Measurements from ENCODE around the gene BNC2. TPM values are rescaled to one million over a fixed set of nuclear protein-coding genes. Genes with fewer than 3 reads are reported as not detected.

BNC2 gene
- total and polyA plus RNA-seq, 2 of the 4 experiments (the other 2 are of a cell fraction) = 15.5 to 45.2 TPM

DNA sequence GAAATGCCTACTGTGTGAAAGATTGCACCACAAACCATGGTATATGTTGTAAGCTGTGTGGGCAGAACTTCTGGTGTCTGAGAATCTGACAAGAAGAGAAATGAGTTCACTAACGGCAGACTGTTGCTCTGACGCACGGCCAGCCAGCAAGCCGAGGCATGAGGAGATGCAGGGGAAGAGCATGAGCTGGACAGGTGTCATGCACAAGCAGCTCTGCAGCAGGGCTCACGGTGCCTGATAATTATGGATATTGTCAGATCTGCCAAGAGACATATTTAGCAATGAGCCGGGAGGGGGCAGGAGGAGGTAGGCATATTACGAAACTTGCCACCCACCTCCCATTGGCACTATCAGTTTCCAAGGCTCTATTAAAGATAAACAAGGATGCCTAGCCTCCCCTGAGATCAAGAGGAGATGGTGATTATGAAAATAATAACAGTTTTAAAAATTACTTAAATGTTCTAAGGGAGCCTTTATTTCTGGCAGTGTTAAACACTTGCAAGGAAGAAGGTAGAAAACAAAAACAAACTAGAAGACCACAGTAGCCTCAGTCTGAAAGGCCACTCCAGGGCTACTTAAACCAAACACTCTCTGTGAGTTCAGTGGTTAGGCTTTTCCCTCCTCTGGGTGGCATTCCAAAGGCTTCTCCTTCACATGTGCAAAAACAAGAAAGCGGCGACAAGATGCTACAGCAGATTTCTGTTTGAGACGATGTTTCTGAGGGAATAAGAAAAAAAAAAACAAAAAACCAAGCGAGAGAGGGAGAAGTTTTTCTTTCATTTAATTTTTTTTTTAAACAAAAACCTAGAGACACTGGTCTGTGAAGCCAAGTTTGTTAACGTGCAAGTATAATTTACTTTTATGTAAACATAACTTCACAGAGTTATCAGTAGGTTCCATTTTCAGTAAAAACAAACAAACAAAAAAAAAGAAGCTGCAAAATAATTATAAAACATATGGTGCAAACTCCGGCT, 339.5 kb downstream of the BNC2 start:
- no peak overlapping the region for H3K4me2 ChIP-seq (ENCODE audit: low read depth, low read length)
- DNase-seq (peak; percentile 61), ATAC-seq (ENCODE audit: low read depth) (peak; percentile 57)
- H3K27ac ChIP-seq (ENCODE audit: insufficient read depth, low read length) = peak overlapping the region; percentile 38; the same call in 1 of the 2 replicates
- peak overlapping the region; percentile 64 for H3K18ac ChIP-seq (ENCODE audit: low read depth, low read length)
- H3K4me3 ChIP-seq (ENCODE audit: insufficient read depth, low read depth, low read length) = no peak overlapping the region
- H3K4ac ChIP-seq (ENCODE audit: low read depth, low read length) = peak overlapping the region; percentile 19; the same call in 1 of the 2 replicates
- H4K8ac ChIP-seq (ENCODE audit: low read depth in 2 of 2, low read length in 2 of 2) = no peak overlapping the region
- peaks cover 9% of the 10 kb centered on the region for H3K9me1 ChIP-seq (ENCODE audit: insufficient read depth, low read length)
- in situ Hi-C loops (cut with MboI; ENCODE audit: low sequenced_read_pairs) (no loop called here), intact Hi-C loops (cut with micrococcal nuclease) (loop anchor here (10.0 kb wide), 1 partner anchor 934 kb away; no protein-coding TSS in a partner anchor), dilution Hi-C loops (cut with HindIII; ENCODE audit: low sequenced_read_pairs, unreplicated experiment) (no loop called here)
- no TSS peak for BruUV-seq (replicated peaks)
- H3K23ac ChIP-seq (ENCODE audit: low read depth, low read length) = no peak overlapping the region
- H3K9me3 ChIP-seq (ENCODE audit: control insufficient read depth, insufficient read depth, low read length) = no peaks in the 10 kb centered on the region
- peaks cover 11% of the 10 kb centered on the region for H3K4me1 ChIP-seq (ENCODE audit: control insufficient read depth, insufficient read depth, low read length)
- CTCF ChIA-PET = no interaction called here
- peak overlapping the region; percentile 65 for H3K14ac ChIP-seq (replicated peaks; ENCODE audit: low read depth, low read length)
- POLR2A ChIA-PET (ENCODE audit: unreplicated experiment) = interaction anchor here (0.6 kb wide), 1 partner anchor 337 kb away, joined by 3 read pairs; no protein-coding TSS in a partner anchor
- no peaks in the 10 kb centered on the region; the same call in 1 of the 2 replicates for H3K36me3 ChIP-seq (ENCODE audit: control insufficient read depth, insufficient read depth, low read length)
- WGBS, 2 experiments (ENCODE audit: extremely low coverage in 2 of 2, insufficient read length in 1 of 2) = 46% methylated on average over 4 of the region's 13 CpGs; no CpG with 5 or more reads in 1 of the 2 experiments
- H2AK9ac ChIP-seq (replicated peaks; ENCODE audit: low read depth, low read length, poor library complexity) = no peak overlapping the region
- H4K5ac ChIP-seq (ENCODE audit: low read depth, low read length) = peak overlapping the region; percentile 53; the same call in 1 of the 2 replicates
- peak overlapping the region; percentile 13; the same call in 1 of the 2 replicates for H2AK5ac ChIP-seq (ENCODE audit: low read depth, low read length)
- H3K79me1 ChIP-seq (ENCODE audit: low read depth in 1 of 2, low read length in 2 of 2) = peaks cover 4 to 30% of the 10 kb centered on the region in 2 experiments
- H3K9ac ChIP-seq (ENCODE audit: low read depth, low read length) = no peak overlapping the region
- H2BK120ac ChIP-seq (ENCODE audit: low read depth, low read length) = no peak overlapping the region
- no peak overlapping the region for H3K56ac ChIP-seq (ENCODE audit: extremely low read depth, insufficient read depth, low read length)
- H4K20me1 ChIP-seq (ENCODE audit: insufficient read depth, low read length) = no peaks in the 10 kb centered on the region
- peak overlapping the region; percentile 4; the same call in 1 of the 2 replicates for H4K91ac ChIP-seq (ENCODE audit: insufficient read depth, low read depth, low read length)
- no peak overlapping the region for H2BK5ac ChIP-seq (ENCODE audit: low read depth, low read length, poor library complexity, severe bottlenecking)
- no peak overlapping the region for H2BK20ac ChIP-seq (ENCODE audit: low read depth, low read length)
- H2BK15ac ChIP-seq (ENCODE audit: low read depth, low read length) = no peak overlapping the region; the same call in 2 of the 3 replicates
- no peaks in the 10 kb centered on the region for H3K27me3 ChIP-seq (ENCODE audit: control insufficient read depth, insufficient read depth, low read length)
- no peak overlapping the region for H2AFZ ChIP-seq (replicated peaks; ENCODE audit: low read length, poor library complexity)
- TF ChIP-seq CEBPB (IDR thresholded peaks at IDR 0.05; ENCODE audit: low read depth, low read length) (peak; percentile 20; the same call in 1 of the 2 replicates), FOS (IDR thresholded peaks at IDR 0.05; ENCODE audit: low read depth, low read length) (no peak), CHD1 (IDR thresholded peaks at IDR 0.05; ENCODE audit: low read depth, low read length) (no peak)
- TF ChIP-seq, protein P1, sequence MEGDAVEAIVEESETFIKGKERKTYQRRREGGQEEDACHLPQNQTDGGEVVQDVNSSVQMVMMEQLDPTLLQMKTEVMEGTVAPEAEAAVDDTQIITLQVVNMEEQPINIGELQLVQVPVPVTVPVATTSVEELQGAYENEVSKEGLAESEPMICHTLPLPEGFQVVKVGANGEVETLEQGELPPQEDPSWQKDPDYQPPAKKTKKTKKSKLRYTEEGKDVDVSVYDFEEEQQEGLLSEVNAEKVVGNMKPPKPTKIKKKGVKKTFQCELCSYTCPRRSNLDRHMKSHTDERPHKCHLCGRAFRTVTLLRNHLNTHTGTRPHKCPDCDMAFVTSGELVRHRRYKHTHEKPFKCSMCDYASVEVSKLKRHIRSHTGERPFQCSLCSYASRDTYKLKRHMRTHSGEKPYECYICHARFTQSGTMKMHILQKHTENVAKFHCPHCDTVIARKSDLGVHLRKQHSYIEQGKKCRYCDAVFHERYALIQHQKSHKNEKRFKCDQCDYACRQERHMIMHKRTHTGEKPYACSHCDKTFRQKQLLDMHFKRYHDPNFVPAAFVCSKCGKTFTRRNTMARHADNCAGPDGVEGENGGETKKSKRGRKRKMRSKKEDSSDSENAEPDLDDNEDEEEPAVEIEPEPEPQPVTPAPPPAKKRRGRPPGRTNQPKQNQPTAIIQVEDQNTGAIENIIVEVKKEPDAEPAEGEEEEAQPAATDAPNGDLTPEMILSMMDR (conservative IDR thresholded peaks at IDR 0.05; ENCODE audit: low read depth, low read length) = no peak
